GM12801 (cell line): ENCODE measurements around the gene RIMS1.

Experiments used
- TF ChIP-seq, protein P1 (sequence below): IDR thresholded peaks from one replicate; pipeline ENCODE4 v1.5.1; 2011; ENCODE audit warnings: control low read depth; ENCODE audit not compliant: insufficient read length; ENCODE audit errors: extremely low read depth

The RIMS1 gene

GRCh38 chr6:71887744-71888230 lies 1.4 kb downstream of the RIMS1 start:
- TF ChIP-seq, protein P1, sequence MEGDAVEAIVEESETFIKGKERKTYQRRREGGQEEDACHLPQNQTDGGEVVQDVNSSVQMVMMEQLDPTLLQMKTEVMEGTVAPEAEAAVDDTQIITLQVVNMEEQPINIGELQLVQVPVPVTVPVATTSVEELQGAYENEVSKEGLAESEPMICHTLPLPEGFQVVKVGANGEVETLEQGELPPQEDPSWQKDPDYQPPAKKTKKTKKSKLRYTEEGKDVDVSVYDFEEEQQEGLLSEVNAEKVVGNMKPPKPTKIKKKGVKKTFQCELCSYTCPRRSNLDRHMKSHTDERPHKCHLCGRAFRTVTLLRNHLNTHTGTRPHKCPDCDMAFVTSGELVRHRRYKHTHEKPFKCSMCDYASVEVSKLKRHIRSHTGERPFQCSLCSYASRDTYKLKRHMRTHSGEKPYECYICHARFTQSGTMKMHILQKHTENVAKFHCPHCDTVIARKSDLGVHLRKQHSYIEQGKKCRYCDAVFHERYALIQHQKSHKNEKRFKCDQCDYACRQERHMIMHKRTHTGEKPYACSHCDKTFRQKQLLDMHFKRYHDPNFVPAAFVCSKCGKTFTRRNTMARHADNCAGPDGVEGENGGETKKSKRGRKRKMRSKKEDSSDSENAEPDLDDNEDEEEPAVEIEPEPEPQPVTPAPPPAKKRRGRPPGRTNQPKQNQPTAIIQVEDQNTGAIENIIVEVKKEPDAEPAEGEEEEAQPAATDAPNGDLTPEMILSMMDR, result no peak

- TF ChIP-seq, protein P1, result no peak
Measured at GRCh38 chr6:71888756-71889340, 2.5 kb downstream of the RIMS1 start.

DNA sequence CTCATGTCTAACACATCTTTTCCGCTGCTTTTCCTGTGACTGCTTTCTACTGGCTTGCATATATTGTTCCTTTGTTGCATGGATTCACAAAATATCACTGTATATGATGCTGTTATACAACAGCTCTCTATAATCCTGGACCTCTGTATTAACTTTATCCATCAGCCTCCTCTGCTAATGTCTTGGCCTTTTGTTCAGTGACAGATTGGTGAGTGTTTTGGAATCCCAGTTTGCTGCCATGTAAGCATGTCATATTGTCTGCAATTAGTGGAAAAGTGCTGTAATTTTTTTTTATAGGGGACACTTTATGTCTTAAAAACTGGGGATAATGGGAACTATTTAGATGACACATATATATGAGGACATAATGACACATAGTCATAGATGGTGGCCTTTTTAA lies 3.0 kb downstream of the RIMS1 start:
- TF ChIP-seq, protein P1, result no peak

- TF ChIP-seq, protein P1, result no peak
Measured at GRCh38 chr6:71892641-71893040, 6.3 kb downstream of the RIMS1 start.

DNA sequence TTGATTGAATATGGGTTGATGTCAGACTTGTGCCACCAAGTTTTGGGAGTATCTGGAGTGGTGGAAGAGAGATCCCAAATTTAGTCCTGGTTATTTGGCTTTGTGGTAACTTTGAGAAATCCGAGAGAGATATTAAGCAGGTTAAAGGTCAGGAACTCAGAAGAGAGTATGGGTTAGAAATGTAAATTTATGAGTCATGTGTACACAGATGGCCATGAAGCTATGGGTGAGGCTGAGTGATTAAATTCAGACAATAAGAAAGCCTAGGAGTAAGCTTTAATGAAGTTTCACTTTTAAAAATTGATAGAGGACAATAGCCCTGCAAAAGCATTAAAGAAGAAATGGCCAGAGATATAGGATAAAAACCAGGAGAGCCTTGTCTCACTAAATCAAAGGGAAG lies 14.3 kb downstream of the RIMS1 start:
- TF ChIP-seq, protein P1, result no peak

DNA sequence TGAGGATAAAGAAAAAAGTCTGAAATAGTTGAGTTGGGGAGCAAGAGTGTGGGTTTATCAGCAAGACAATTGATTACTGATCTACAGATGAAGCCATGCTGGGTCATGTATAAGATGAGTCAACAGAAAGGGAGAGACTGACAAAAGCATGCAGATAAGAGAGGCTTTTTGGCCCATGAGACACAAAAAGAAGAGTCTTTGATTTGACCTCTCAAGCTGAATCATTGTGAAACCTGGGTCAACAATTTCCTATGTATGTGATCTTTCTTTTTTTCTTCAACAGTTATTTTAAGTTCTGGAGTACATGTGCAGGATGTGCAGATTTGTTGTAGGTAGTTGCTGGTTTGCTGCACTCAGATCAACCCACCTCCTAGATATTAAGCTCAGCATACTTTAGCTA lies 15.9 kb downstream of the RIMS1 start:
- TF ChIP-seq, protein P1, result no peak

GRCh38 chr6:71906813-71907212 lies 20.5 kb downstream of the RIMS1 start:
- TF ChIP-seq, protein P1, result no peak
